BJ (cell line): ENCODE results near the gene STK33. TPM values are rescaled to one million over a fixed set of nuclear protein-coding genes. Genes with fewer than 3 reads are reported as not detected.

Experiments used
- CTCF ChIA-PET: fragments of 350-600 bp; formaldehyde crosslinking; extraction: SDS; loops from one replicate; lab custom pipeline; 2021; ENCODE audit warnings: antibody characterized with exemption, inconsistent platforms; lab: Yijun Ruan, JAX
- POLR2A ChIA-PET: fragments of 300-600 bp; sonication (Branson Sonifier 250); formaldehyde crosslinking; extraction: SDS; loops from one replicate; lab custom pipeline; 2021; ENCODE audit warnings: antibody characterized with exemption; lab: Charles Lee
- DNase-seq: peaks from one replicate; pipeline ENCODE4 v3.0.0-alpha.2; 2011; ENCODE audit warnings: low read depth
- H3K27me3 ChIP-seq: 2 replicates; pipeline ENCODE4 v1.6.0; 2011; ENCODE audit warnings: low read length; ENCODE audit not compliant: control insufficient read depth, insufficient read depth
- H3K36me3 ChIP-seq: 2 replicates; pipeline ENCODE4 v1.5.1; 2011; ENCODE audit warnings: low read length; ENCODE audit not compliant: control insufficient read depth, insufficient read depth
- H3K4me3 ChIP-seq: 2 replicates; pipeline ENCODE4 v1.5.1; 2011; ENCODE audit warnings: low read depth, mild to moderate bottlenecking, control low read depth, low read length
- polyA plus RNA-seq: library from polyadenylated mRNA; depleted of rRNA; stranded (reverse); fragments of >200 nt; gene quantifications from 2 replicates; pipeline ENCODE4 v1.2.3, GENCODE V29; 2011
- TF ChIP-seq, protein P1 (sequence below): IDR thresholded peaks from 2 replicates; pipeline ENCODE4 v1.5.1; 2011; ENCODE audit warnings: low read depth, mild to moderate bottlenecking, control low read depth, inconsistent platforms, low read length, moderate library complexity; ENCODE audit not compliant: insufficient read depth

The STK33 gene
- polyA plus RNA-seq, 1 experiment = 3.0 TPM

DNA sequence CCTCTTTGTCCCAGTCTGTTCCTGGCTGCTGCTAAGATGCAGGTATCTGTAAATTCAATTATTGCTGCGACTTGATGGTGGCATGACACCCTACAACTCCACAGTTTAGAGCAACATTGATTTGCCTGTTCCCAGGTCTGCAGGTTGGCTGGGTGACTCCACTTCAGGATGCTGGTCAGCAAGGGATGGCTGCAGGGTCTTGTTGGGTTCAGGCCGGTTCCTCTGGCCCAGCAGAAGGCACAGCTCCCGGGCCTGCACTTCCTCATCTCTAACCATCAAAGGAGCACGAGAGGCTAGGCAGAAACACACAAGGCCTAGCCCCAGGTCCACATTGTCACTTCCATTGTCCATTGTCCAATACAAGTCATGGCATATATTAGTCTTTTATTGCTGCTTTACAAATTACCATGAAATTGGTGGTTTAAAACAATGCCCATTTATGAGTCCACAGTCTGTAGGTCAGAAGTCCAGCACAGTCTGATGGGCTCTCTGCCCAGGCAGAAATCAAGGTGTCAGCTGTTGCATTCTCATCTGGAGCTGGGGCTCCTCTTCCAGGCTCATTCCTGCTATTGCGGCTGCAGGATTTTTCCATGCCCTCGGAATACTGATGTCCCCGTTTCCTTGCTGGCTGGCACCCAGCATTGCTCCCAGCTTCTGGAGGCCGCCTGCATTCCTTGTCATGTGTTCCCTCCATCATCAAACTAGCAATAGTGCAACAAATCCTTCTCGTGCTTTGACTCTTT, 233.8 kb downstream of the STK33 start:
- no peak for DNase-seq
- TF ChIP-seq, protein P1, sequence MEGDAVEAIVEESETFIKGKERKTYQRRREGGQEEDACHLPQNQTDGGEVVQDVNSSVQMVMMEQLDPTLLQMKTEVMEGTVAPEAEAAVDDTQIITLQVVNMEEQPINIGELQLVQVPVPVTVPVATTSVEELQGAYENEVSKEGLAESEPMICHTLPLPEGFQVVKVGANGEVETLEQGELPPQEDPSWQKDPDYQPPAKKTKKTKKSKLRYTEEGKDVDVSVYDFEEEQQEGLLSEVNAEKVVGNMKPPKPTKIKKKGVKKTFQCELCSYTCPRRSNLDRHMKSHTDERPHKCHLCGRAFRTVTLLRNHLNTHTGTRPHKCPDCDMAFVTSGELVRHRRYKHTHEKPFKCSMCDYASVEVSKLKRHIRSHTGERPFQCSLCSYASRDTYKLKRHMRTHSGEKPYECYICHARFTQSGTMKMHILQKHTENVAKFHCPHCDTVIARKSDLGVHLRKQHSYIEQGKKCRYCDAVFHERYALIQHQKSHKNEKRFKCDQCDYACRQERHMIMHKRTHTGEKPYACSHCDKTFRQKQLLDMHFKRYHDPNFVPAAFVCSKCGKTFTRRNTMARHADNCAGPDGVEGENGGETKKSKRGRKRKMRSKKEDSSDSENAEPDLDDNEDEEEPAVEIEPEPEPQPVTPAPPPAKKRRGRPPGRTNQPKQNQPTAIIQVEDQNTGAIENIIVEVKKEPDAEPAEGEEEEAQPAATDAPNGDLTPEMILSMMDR = no peak
- no peak overlapping the region for H3K4me3 ChIP-seq
- CTCF ChIA-PET = no interaction called here
- H3K36me3 ChIP-seq = no peaks in the 10 kb centered on the region
- POLR2A ChIA-PET = no interaction called here
- peaks cover 5% of the 10 kb centered on the region for H3K27me3 ChIP-seq

DNA sequence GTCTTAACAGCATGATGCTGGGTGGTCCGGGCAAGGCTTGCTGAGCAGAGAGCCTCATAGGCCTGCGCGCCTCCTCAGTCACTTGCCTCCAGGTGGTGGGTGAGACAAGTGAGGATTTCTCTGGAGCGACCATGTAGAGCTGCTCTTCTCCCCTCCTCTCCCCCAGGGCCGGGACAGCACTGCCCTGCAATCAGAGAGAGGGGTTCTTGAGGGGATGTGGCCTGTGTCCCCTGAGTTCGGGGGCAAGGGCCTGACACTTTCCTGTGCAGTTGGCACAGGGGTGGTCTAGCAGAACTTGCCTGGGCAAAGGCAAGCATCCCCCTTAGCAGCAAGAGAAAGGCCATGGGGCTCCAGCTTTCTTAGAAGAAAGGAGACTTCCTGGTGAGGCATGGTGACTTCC, 234.5 kb downstream of the STK33 start:
- CTCF ChIA-PET = no interaction called here
- Histone ChIP-seq H3K4me3 (no peak overlapping the region), H3K27me3 (peaks cover 8% of the 10 kb centered on the region), H3K36me3 (no peaks in the 10 kb centered on the region)
- POLR2A ChIA-PET = no interaction called here
- TF ChIP-seq, protein P1 = no peak
- no peak for DNase-seq

DNA sequence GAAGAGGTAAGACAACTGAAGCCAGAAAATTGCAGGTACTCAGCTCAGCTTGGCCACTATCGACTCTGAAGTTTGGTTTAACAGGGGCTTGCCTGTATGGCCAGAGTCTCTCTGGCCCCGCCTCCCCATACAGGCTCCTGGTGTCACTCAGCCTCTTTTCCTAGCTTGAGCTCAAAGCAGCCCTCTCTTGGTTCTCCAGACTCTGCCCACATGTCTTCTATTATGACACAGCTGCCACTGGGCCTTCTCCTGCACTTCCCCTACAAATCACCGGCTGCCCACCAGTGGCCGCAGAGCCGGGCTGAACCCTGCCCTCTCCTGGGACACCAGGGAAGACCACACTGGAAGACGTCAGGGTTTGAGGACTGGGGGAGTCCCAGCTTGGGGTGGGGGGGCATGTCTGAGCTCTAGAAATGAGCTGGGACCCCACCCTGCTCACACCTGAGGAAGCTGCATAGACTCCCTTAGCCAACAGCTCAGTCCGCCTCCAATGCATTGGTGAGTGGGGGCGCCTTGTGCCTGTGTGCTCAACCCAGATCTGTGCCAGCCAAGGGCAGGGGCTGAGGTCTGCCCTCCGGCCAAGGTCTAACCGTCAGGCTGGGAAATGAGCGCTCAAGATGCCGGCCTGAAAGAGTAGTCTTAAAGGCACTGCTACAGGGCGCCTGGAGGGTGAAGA, 236.0 kb downstream of the STK33 start:
- TF ChIP-seq, protein P1 = no peak
- DNase-seq = no peak
- Histone ChIP-seq H3K27me3 (peaks cover 16% of the 10 kb centered on the region), H3K36me3 (no peaks in the 10 kb centered on the region), H3K4me3 (no peak overlapping the region)
- ChIA-PET CTCF (no interaction called here), POLR2A (no interaction called here)

DNA sequence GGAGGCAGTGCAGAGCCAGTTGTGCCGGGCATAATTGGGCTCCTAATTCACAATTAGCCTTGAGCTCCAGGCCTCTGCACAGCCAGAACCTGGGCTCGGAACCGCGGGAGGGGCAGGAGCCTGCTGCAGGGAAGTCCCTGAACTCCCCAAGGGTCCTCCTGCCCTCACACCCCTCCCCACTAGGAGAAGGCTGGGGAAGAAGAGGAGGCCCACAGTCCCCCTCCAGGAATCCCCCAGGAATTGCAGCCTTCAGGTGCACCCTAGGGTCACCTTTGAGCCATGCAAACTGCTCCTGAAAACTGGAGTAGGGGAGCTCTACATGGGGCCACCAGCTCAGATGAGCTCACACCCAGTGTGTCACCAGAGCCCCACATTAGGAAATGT, 236.5 kb downstream of the STK33 start:
- TF ChIP-seq, protein P1 = no peak
- ChIA-PET POLR2A (no interaction called here), CTCF (no interaction called here)
- DNase-seq = no peak
- H3K27me3 ChIP-seq = peaks cover 16% of the 10 kb centered on the region
- H3K36me3 ChIP-seq = no peaks in the 10 kb centered on the region
- no peak overlapping the region for H3K4me3 ChIP-seq

DNA sequence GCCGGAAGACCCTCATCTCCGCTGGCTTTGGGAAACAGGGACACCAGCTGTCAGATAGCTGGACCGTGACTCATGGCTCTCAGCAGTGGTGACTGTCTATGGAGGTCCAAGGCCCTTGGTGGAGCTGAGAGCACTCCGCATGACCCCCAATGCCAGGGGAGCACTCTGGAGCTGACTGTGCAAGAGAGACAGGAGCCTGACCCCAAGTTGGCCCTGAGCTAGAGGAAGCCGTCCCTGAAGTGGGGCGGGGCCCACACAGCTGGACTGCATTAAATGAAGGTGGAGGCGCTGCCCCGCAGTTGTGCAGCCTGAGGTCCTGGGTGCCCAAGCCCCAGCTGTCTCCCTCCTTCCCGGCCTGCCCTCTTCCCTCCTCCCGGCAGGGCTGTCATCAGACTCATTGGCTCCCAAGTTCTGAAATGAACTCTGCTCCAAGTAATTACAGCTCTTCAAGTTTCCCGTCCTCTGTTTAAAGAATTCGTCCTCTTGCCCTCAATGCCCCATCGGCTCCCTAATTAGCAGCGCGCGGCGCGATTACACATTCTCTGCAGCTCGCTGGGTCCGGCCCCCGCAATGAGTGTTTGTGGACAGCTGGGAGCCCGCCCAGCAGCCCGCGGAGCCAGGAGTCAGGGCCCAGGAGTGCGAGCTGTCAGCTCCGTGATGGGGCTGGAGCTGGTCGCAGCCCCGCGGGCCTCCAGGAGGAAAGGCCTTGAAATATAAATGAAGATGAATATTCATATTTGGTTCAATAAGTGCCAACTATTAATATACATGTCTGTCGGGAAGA, 237.1 kb downstream of the STK33 start:
- DNase-seq = no peak
- Histone ChIP-seq H3K4me3 (no peak overlapping the region), H3K27me3 (peaks cover 16% of the 10 kb centered on the region), H3K36me3 (no peaks in the 10 kb centered on the region)
- POLR2A ChIA-PET = no interaction called here
- CTCF ChIA-PET = interaction anchor here (1.0 kb wide), 1 partner anchor 19 kb away, joined by 8 read pairs; no protein-coding TSS in a partner anchor
- TF ChIP-seq, protein P1 = no peak
